CD14-positive monocyte (primary cell): ENCODE results near the gene TLCD4. TPM values are rescaled to one million over a fixed set of nuclear protein-coding genes. Genes with fewer than 3 reads are reported as not detected.

Source experiments
- DNase-seq, 3 donors: peaks; one replicate each; pipeline ENCODE4 v3.0.0-alpha.2; 2011 to 2022
- H2AFZ ChIP-seq: 2 replicates; pipeline ENCODE4 v1.6.0; 2012; ENCODE audit warnings: mild to moderate bottlenecking, low read depth, low read length, inconsistent platforms; ENCODE audit not compliant: insufficient read depth, poor library complexity, severe bottlenecking
- H3K27ac ChIP-seq, 2 donors: 1 replicate in 1 of 2; 2 replicates in 1 of 2; pipeline ENCODE4 v1.5.1; 2012 to 2013; ENCODE audit warnings: low read length in 2 of 2, control low read depth in 1 of 2, inconsistent platforms in 1 of 2, low read depth in 1 of 2, mild to moderate bottlenecking in 1 of 2
- H3K27me3 ChIP-seq, 2 donors: one replicate each; pipeline versions ENCODE4 v1.6.0 to v1.6.1; 2011 to 2013; ENCODE audit warnings: low read length in 2 of 2; ENCODE audit not compliant: control insufficient read depth in 2 of 2, insufficient read depth in 2 of 2
- H3K36me3 ChIP-seq, 2 donors: replicated peaks in 1 of 2; 1 replicate in 1 of 2; 2 replicates in 1 of 2; pipeline versions ENCODE4 v1.5.1 to v1.6.1; 2012 to 2013; ENCODE audit warnings: low read length in 2 of 2, control low read depth in 1 of 2, inconsistent platforms in 1 of 2, mild to moderate bottlenecking in 1 of 2; ENCODE audit not compliant: insufficient read depth in 2 of 2, control insufficient read depth in 1 of 2
- H3K4me1 ChIP-seq, 2 donors: 1 replicate in 1 of 2; 2 replicates in 1 of 2; pipeline versions ENCODE4 v1.5.1 to v1.6.1; 2012 to 2013; ENCODE audit warnings: low read length in 2 of 2, control low read depth in 1 of 2, inconsistent platforms in 1 of 2, mild to moderate bottlenecking in 1 of 2, moderate library complexity in 1 of 2; ENCODE audit not compliant: insufficient read depth in 2 of 2, control insufficient read depth in 1 of 2
- H3K4me2 ChIP-seq: replicated peaks from 2 replicates; pipeline ENCODE3; 2012; ENCODE audit warnings: low read length, moderate library complexity, mild to moderate bottlenecking; ENCODE audit not compliant: poor library complexity, severe bottlenecking; ENCODE audit errors: extremely low read depth
- H3K4me3 ChIP-seq, 3 experiments: fragments of 200-600 bp in 1 of 3; sonication (generic) in 1 of 3; replicated peaks in 1 of 3; 1 replicate in 2 of 3; 2 replicates in 1 of 3; pipeline ENCODE4 v1.5.1; 2011 to 2013; ENCODE audit warnings: low read length in 3 of 3, mild to moderate bottlenecking in 3 of 3, control low read depth in 2 of 3, low read depth in 2 of 3, inconsistent platforms in 1 of 3, moderate library complexity in 1 of 3
- H3K79me2 ChIP-seq: 2 replicates; pipeline ENCODE4 v1.6.0; 2012; ENCODE audit warnings: mild to moderate bottlenecking, control low read depth, inconsistent platforms, low read length, moderate library complexity; ENCODE audit not compliant: insufficient read depth
- H3K9ac ChIP-seq: 2 replicates; pipeline ENCODE4 v1.6.0; 2017; ENCODE audit warnings: low read length, mild to moderate bottlenecking; ENCODE audit not compliant: insufficient read depth, poor library complexity, severe bottlenecking
- H3K9me3 ChIP-seq, 2 donors: replicated peaks in 1 of 2; 1 replicate in 1 of 2; 2 replicates in 1 of 2; pipeline versions ENCODE4 v1.5.1 to v1.6.1; 2012 to 2013; ENCODE audit warnings: low read length in 2 of 2, control low read depth in 1 of 2; ENCODE audit not compliant: control insufficient read depth in 1 of 2, insufficient read depth in 1 of 2
- H4K20me1 ChIP-seq: 2 replicates; pipeline ENCODE4 v1.6.0; 2012; ENCODE audit warnings: mild to moderate bottlenecking, low read length, control low read depth, moderate library complexity; ENCODE audit not compliant: insufficient read depth
- H3K27ac Mint-ChIP-seq, 7 donors: one replicate each; pipeline ENCODE4 v1.8.0; 2020; ENCODE audit warnings: mild to moderate bottlenecking in 7 of 7, mixed read lengths in 7 of 7, moderate library complexity in 6 of 7, inconsistent platforms in 2 of 7
- H3K27me3 Mint-ChIP-seq, 3 donors: one replicate each; pipeline ENCODE4 v1.8.0; 2021 to 2022; ENCODE audit warnings: low read depth in 3 of 3, mild to moderate bottlenecking in 3 of 3, mixed read lengths in 3 of 3, moderate library complexity in 3 of 3, inconsistent platforms in 1 of 3
- H3K36me3 Mint-ChIP-seq, 2 donors: one replicate each; pipeline ENCODE4 v1.8.0; 2020; ENCODE audit warnings: mixed read lengths in 2 of 2, inconsistent platforms in 1 of 2, mild to moderate bottlenecking in 1 of 2
- H3K4me1 Mint-ChIP-seq: one replicate; pipeline ENCODE4 v1.8.0; 2020; ENCODE audit warnings: mild to moderate bottlenecking, mixed read lengths
- H3K4me3 Mint-ChIP-seq, 2 donors: one replicate each; pipeline ENCODE4 v1.8.0; 2020; ENCODE audit warnings: mild to moderate bottlenecking in 2 of 2, mixed read lengths in 2 of 2, moderate library complexity in 1 of 2
- H3K9me3 Mint-ChIP-seq, 7 donors: one replicate each; pipeline ENCODE4 v1.8.0; 2020 to 2022; ENCODE audit warnings: mixed read lengths in 7 of 7, mild to moderate bottlenecking in 6 of 7, moderate library complexity in 6 of 7, inconsistent platforms in 2 of 7
- WGBS: methylation state at CpG from one replicate; pipeline ENCODE4 v1.1.5; 2013; ENCODE audit warnings: missing lambda C conversion rate; ENCODE audit not compliant: insufficient coverage; 5-methylcytosine and 5-hydroxymethylcytosine counted together
- intact Hi-C, 2 donors: fragments of 100-400 bp; cut with micrococcal nuclease; formaldehyde crosslinking; loops; one replicate each; pipeline versions ENCODE4 v1.15.0 to v1.15.1; 2023
- polyA plus RNA-seq, 3 donors: library from polyadenylated mRNA; depleted of rRNA in 1 of 3; unstranded in 2 of 3; stranded (reverse) in 1 of 3; fragments of 300-500 nt in 2 of 3; fragments of >200 nt in 1 of 3; fragmentation: Illumina TruSeq in 2 of 3; gene quantifications; 1 replicate in 2 of 3; 2 replicates in 1 of 3; pipeline ENCODE4 v1.2.3, GENCODE V29; 2012 to 2021
- TF ChIP-seq, protein P1 (sequence below): fragments of 200-600 bp; IDR thresholded peaks from one replicate; pipeline ENCODE4 v1.8.0; 2022; ENCODE audit warnings: antibody characterized with exemption, mild to moderate bottlenecking

TLCD4 gene
- polyA plus RNA-seq, 3 donors = not detected

DNA sequence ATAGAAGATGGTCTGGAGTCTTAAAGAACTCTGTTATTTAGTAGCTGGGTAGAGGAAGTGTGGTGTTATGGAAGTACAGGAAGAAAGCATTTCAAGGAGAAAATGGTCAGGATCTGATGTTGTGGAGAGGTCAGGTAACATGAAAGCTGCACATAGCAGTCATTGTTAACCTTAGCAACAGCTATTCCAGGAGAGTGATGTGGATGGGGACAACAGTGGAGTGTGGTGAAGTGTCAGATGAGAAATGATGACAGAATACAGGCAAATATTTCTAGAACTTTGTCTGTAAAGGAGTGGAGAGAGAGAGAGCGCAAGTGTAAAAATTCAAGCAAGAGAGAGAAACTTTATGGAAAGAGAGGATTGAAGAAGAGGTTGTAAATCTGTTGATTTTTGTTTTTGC lies 15.6 kb downstream of the TLCD4 start:
- no peak overlapping the region for H3K4me3 ChIP-seq
- Mint-ChIP-seq H3K4me3 (no peak overlapping the region), H3K27ac (no peak overlapping the region), H3K27me3 (peaks cover 1 to 5% (median 3%) of the 10 kb centered on the region in 3 donors), H3K36me3 (no peaks in the 10 kb centered on the region), H3K9me3 (peaks cover 0 to 4% (median 2%) of the 10 kb centered on the region in 7 donors), H3K4me1 (no peaks in the 10 kb centered on the region)
- H3K27ac ChIP-seq = no peak overlapping the region
- no peak for DNase-seq
- no peak overlapping the region for H3K9ac ChIP-seq
- 100% methylated on average over 1 of the region's 1 CpG for WGBS
- intact Hi-C loops = no loop called here
- no peaks in the 10 kb centered on the region for H3K36me3 ChIP-seq
- H3K4me2 ChIP-seq = no peak overlapping the region
- H3K4me1 ChIP-seq = no peaks in the 10 kb centered on the region
- no peaks in the 10 kb centered on the region for H3K27me3 ChIP-seq
- H3K9me3 ChIP-seq = no peaks in the 10 kb centered on the region
- H3K79me2 ChIP-seq = no peaks in the 10 kb centered on the region
- no peak overlapping the region for H2AFZ ChIP-seq
- TF ChIP-seq, protein P1, sequence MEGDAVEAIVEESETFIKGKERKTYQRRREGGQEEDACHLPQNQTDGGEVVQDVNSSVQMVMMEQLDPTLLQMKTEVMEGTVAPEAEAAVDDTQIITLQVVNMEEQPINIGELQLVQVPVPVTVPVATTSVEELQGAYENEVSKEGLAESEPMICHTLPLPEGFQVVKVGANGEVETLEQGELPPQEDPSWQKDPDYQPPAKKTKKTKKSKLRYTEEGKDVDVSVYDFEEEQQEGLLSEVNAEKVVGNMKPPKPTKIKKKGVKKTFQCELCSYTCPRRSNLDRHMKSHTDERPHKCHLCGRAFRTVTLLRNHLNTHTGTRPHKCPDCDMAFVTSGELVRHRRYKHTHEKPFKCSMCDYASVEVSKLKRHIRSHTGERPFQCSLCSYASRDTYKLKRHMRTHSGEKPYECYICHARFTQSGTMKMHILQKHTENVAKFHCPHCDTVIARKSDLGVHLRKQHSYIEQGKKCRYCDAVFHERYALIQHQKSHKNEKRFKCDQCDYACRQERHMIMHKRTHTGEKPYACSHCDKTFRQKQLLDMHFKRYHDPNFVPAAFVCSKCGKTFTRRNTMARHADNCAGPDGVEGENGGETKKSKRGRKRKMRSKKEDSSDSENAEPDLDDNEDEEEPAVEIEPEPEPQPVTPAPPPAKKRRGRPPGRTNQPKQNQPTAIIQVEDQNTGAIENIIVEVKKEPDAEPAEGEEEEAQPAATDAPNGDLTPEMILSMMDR = no peak
- no peaks in the 10 kb centered on the region for H4K20me1 ChIP-seq

GRCh38 chr1:95133687-95134086 lies 16.5 kb downstream of the TLCD4 start:
- Histone ChIP-seq H3K27ac (no peak overlapping the region), H3K9ac (no peak overlapping the region), H4K20me1 (no peaks in the 10 kb centered on the region), H3K4me3 (no peak overlapping the region), H3K27me3 (no peaks in the 10 kb centered on the region), H3K4me1 (no peaks in the 10 kb centered on the region), H3K36me3 (no peaks in the 10 kb centered on the region), H2AFZ (no peak overlapping the region), H3K9me3 (no peaks in the 10 kb centered on the region), H3K79me2 (no peaks in the 10 kb centered on the region), H3K4me2 (no peak overlapping the region)
- intact Hi-C loops = no loop called here
- Mint-ChIP-seq H3K9me3 (peaks cover 0 to 4% (median 2%) of the 10 kb centered on the region in 7 donors), H3K36me3 (no peaks in the 10 kb centered on the region), H3K27ac (no peak overlapping the region), H3K4me3 (no peak overlapping the region), H3K27me3 (peaks cover 3 to 5% (median 4%) of the 10 kb centered on the region in 3 donors), H3K4me1 (no peaks in the 10 kb centered on the region)
- no peak for DNase-seq
- TF ChIP-seq, protein P1 = no peak
